ENCODE results near the gene BACE2. TPM values are rescaled to one million over a fixed set of nuclear protein-coding genes. Genes with fewer than 3 reads are reported as not detected.
A peak's percentile ranks its signal among the peaks of the same experiment; 100 is the strongest.

BACE2 gene
- total and polyA plus RNA-seq, 2 donors (not counting 3 experiments of a cell fraction or from before 2014, with no cell fraction given) = 113 to 184 TPM

DNA sequence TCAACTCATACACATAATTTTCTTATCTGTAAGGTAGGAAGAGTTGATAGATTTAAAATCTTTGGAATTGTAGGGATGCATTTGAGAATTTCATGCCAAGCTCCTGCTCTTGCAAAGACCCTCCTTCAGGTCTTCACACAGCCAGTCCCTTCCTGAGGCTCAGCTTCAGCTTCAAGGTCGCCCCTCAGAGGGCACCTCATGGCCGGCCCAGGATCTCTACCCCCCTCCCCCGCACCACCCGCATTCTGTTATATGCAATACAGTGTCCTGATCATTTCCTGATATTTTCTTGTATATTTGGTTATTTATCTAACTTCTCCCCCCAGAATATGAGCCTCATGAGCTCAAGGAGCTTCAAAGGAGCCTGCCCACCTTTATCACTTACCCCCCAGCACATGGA lies 47.0 kb upstream of the BACE2 start:
- Histone ChIP-seq H3K9ac (replicated peaks; ENCODE audit: extremely low read depth, insufficient read depth, low read length) (no peak overlapping the region), H3K27ac (ENCODE audit: insufficient read depth, low read depth, low read length) (no peak overlapping the region), H3K9me3 (replicated peaks; ENCODE audit: control insufficient read depth, insufficient read depth, low read length) (no peaks in the 10 kb centered on the region), H4K20me1 (replicated peaks; ENCODE audit: control insufficient read depth, extremely low read depth, insufficient read depth, low read length) (no peaks in the 10 kb centered on the region), H3K9me1 (replicated peaks; ENCODE audit: control insufficient read depth, extremely low read depth, insufficient read depth, low read length) (no peaks in the 10 kb centered on the region), H2AFZ (ENCODE audit: low read depth, low read length) (no peak overlapping the region), H3K4me1 (ENCODE audit: control insufficient read depth, extremely low read depth, insufficient read depth, low read length) (no peaks in the 10 kb centered on the region), H3K4me3 (replicated peaks in 1 of 3; ENCODE audit: insufficient read depth in 1 of 3, low read depth in 1 of 3, low read length in 3 of 3) (no peak overlapping the region), H3K27me3 (ENCODE audit: control insufficient read depth in 2 of 2, insufficient read depth in 2 of 2, low read length in 2 of 2) (no peaks in the 10 kb centered on the region), H3K4me2 (ENCODE audit: insufficient read depth, low read length) (no peak overlapping the region), H3K36me3 (ENCODE audit: control insufficient read depth in 2 of 2, extremely low read depth in 1 of 2, insufficient read depth in 2 of 2, low read length in 2 of 2) (no peaks in the 10 kb centered on the region), H3K79me2 (ENCODE audit: control insufficient read depth, insufficient read depth, low read length) (no peaks in the 10 kb centered on the region)
- dilution Hi-C loops (cut with MboI; ENCODE audit: extremely low pct_ligation_motif_present, low sequenced_read_pairs) (no loop called here), intact Hi-C loops (cut with micrococcal nuclease) (loop anchor here (1.0 to 5.0 kb wide), 3 partner anchors 126 to 656 kb away; no protein-coding TSS in a partner anchor)
- ChIA-PET POLR2A (interaction anchor here (0.6 kb wide), 1 partner anchor 26 kb away, joined by 11 read pairs; no protein-coding TSS in a partner anchor), CTCF (interaction anchor here (2.6 to 4.1 kb wide), 3 partner anchors 13 to 162 kb away, joined by 17 to 25 read pairs (median 20); no protein-coding TSS in a partner anchor)
- DNase-seq (ENCODE audit: low read depth, low spot score) (no peak), FAIRE-seq (no peak)
- TF ChIP-seq, protein P1, sequence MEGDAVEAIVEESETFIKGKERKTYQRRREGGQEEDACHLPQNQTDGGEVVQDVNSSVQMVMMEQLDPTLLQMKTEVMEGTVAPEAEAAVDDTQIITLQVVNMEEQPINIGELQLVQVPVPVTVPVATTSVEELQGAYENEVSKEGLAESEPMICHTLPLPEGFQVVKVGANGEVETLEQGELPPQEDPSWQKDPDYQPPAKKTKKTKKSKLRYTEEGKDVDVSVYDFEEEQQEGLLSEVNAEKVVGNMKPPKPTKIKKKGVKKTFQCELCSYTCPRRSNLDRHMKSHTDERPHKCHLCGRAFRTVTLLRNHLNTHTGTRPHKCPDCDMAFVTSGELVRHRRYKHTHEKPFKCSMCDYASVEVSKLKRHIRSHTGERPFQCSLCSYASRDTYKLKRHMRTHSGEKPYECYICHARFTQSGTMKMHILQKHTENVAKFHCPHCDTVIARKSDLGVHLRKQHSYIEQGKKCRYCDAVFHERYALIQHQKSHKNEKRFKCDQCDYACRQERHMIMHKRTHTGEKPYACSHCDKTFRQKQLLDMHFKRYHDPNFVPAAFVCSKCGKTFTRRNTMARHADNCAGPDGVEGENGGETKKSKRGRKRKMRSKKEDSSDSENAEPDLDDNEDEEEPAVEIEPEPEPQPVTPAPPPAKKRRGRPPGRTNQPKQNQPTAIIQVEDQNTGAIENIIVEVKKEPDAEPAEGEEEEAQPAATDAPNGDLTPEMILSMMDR (IDR thresholded peaks at IDR 0.05; ENCODE audit: extremely low read depth in 1 of 2, insufficient read depth in 1 of 2, low read depth in 1 of 2, low read length in 2 of 2) = no peak
- no TSS peak for BruUV-seq (replicated peaks)

DNA sequence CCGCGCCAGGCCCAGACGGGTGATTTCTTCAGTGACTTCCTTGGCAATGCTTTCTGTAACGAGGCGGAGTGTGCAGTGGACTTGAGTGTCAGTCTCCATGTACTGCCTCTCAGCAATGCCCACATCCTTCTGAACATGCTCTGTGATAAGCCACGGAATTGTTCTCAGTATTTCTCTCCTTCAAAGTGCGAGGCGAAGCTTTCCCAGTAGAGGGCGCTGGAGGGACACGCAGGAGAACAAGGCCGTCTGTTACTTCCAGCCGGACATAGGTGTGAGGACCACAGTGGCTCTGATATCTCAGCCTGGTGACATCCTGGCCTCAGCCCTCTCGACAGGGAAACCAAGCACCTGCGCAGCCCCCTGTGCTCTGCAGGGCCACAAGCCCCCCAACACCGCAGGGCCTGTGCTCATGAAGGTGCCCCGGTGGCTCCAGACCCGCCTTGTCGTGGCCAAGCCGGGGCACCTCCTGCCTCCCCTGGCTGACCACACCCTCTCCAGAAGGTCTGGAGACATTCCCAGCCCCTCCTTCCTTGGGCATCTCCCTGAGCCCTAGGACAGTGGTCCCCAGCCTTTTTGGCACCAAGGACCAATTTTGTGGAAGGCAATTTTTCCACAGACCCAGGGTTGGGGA lies 46.1 kb upstream of the BACE2 start:
- Histone ChIP-seq H3K27me3 (ENCODE audit: control insufficient read depth in 2 of 2, insufficient read depth in 2 of 2, low read length in 2 of 2) (no peaks in the 10 kb centered on the region), H3K79me2 (ENCODE audit: control insufficient read depth, insufficient read depth, low read length) (no peaks in the 10 kb centered on the region), H2AFZ (ENCODE audit: low read depth, low read length) (no peak overlapping the region), H3K36me3 (ENCODE audit: control insufficient read depth in 2 of 2, extremely low read depth in 1 of 2, insufficient read depth in 2 of 2, low read length in 2 of 2) (no peaks in the 10 kb centered on the region), H3K4me3 (replicated peaks in 1 of 3; ENCODE audit: insufficient read depth in 1 of 3, low read depth in 1 of 3, low read length in 3 of 3) (no peak overlapping the region), H3K9ac (replicated peaks; ENCODE audit: extremely low read depth, insufficient read depth, low read length) (no peak overlapping the region), H4K20me1 (replicated peaks; ENCODE audit: control insufficient read depth, extremely low read depth, insufficient read depth, low read length) (no peaks in the 10 kb centered on the region), H3K9me3 (replicated peaks; ENCODE audit: control insufficient read depth, insufficient read depth, low read length) (no peaks in the 10 kb centered on the region), H3K4me2 (ENCODE audit: insufficient read depth, low read length) (no peak overlapping the region), H3K4me1 (ENCODE audit: control insufficient read depth, extremely low read depth, insufficient read depth, low read length) (no peaks in the 10 kb centered on the region), H3K27ac (ENCODE audit: insufficient read depth, low read depth, low read length) (no peak overlapping the region), H3K9me1 (replicated peaks; ENCODE audit: control insufficient read depth, extremely low read depth, insufficient read depth, low read length) (no peaks in the 10 kb centered on the region)
- no peak for TF ChIP-seq FOS (IDR thresholded peaks at IDR 0.05; ENCODE audit: borderline replicate concordance, insufficient read depth, low read length)
- TF ChIP-seq, protein P1 (IDR thresholded peaks at IDR 0.05; ENCODE audit: extremely low read depth in 1 of 2, insufficient read depth in 1 of 2, low read depth in 1 of 2, low read length in 2 of 2) = peak; percentile 85 to 90
- DNase-seq (ENCODE audit: low read depth, low spot score) (peak; percentile 79), FAIRE-seq (peak; percentile 81)
- intact Hi-C loops (cut with micrococcal nuclease) (loop anchor here (1.0 to 5.0 kb wide), 5 partner anchors 45 to 655 kb away; no protein-coding TSS in a partner anchor), dilution Hi-C loops (cut with MboI; ENCODE audit: extremely low pct_ligation_motif_present, low sequenced_read_pairs) (no loop called here)
- no TSS peak for BruUV-seq (replicated peaks)
- CTCF ChIA-PET = interaction anchor here (0.6 to 4.1 kb wide), 9 partner anchors 9 to 656 kb away, joined by 3 to 25 read pairs (median 4); no protein-coding TSS in a partner anchor
- POLR2A ChIA-PET = interaction anchor here (0.6 kb wide), 1 partner anchor 25 kb away, joined by 11 read pairs; no protein-coding TSS in a partner anchor
